ENCODE measurements around the gene PPY. TPM values are rescaled to one million over a fixed set of nuclear protein-coding genes. Genes with fewer than 3 reads are reported as not detected.

PPY gene
- total and polyA plus RNA-seq, 2 donors (not counting 1 experiment from before 2014, with no cell fraction given): not detected

DNA sequence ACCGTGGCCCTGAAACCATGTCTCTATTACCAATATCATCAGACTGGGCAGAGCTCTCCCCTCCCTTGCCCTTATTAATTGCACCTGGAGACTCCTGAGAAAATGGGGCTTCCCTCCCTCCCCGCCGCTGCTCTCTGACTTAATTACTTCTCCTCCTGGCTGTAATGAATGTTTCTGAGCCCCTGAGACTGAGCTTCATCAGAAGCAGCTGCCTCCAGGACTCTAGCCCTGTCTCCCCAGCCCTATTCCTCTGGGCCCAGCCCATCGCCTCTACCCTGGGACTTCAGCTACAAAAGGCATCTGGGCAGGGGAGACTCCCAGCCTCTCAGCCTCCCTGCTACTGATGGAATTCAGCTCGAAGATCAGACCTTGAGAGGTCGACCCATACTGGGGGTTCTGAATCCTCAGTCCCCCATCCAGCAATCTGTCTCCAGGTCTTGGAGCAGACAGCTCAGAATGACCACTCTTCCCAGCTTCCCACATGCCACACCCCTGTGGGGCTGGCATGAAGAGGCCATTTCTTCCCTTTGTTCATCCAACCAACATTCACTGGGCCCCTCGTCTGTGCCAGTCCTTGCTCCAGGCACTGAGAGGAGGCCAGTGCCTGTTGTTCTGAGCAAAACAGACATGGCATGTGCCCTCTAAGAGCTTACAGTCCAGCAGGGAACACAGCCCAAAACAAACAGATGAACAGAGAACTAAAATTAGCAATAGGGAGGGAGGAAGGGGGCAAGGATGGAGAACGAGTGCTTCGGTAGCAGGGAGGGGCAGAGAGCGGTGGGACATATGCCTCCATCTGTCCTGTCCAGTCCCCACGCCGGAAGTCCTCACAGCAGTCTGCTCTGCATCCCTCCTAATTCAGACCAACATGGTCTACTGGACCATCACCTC lies 45.1 kb upstream of the PPY start:
- no peak for TF ChIP-seq EZH2 (IDR thresholded peaks at IDR 0.05; ENCODE audit: low read length, missing control alignments)
- TF ChIP-seq, protein P1, sequence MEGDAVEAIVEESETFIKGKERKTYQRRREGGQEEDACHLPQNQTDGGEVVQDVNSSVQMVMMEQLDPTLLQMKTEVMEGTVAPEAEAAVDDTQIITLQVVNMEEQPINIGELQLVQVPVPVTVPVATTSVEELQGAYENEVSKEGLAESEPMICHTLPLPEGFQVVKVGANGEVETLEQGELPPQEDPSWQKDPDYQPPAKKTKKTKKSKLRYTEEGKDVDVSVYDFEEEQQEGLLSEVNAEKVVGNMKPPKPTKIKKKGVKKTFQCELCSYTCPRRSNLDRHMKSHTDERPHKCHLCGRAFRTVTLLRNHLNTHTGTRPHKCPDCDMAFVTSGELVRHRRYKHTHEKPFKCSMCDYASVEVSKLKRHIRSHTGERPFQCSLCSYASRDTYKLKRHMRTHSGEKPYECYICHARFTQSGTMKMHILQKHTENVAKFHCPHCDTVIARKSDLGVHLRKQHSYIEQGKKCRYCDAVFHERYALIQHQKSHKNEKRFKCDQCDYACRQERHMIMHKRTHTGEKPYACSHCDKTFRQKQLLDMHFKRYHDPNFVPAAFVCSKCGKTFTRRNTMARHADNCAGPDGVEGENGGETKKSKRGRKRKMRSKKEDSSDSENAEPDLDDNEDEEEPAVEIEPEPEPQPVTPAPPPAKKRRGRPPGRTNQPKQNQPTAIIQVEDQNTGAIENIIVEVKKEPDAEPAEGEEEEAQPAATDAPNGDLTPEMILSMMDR (conservative IDR thresholded peaks at IDR 0.05 in 1 of 2, IDR thresholded peaks at IDR 0.05 in 1 of 2; ENCODE audit: low read depth in 1 of 2, low read length in 2 of 2): no peak
- Histone ChIP-seq H3K36me3 (ENCODE audit: control insufficient read depth, insufficient read depth, low read length) (no peaks in the 10 kb centered on the region), H3K9me3 (ENCODE audit: control insufficient read depth, insufficient read depth, low read depth, low read length) (no peaks in the 10 kb centered on the region), H2AFZ (ENCODE audit: low read length) (no peak overlapping the region), H3K27me3 (ENCODE audit: control insufficient read depth, insufficient read depth, low read length) (peaks cover 25% of the 10 kb centered on the region), H3K9ac (ENCODE audit: insufficient read depth, low read length) (no peak overlapping the region), H3K4me2 (ENCODE audit: extremely low read depth, insufficient read depth, low read length) (no peak overlapping the region), H3K4me1 (ENCODE audit: control insufficient read depth, extremely low read depth, insufficient read depth, low read length) (no peaks in the 10 kb centered on the region), H3K4me3 (replicated peaks in 1 of 4; ENCODE audit: control extremely low read depth in 1 of 4, insufficient read depth in 1 of 4, low read depth in 3 of 4, low read length in 4 of 4) (no peak overlapping the region), H4K20me1 (ENCODE audit: control insufficient read depth, extremely low read depth, insufficient read depth, low read length) (no peaks in the 10 kb centered on the region), H3K79me2 (ENCODE audit: control insufficient read depth, insufficient read depth, low read length) (no peaks in the 10 kb centered on the region), H3K27ac (ENCODE audit: insufficient read depth, low read length) (no peak overlapping the region)
- DNase-seq (ENCODE audit: low read depth in 2 of 2): no peak

- Histone ChIP-seq H2AFZ (ENCODE audit: low read length) (no peak overlapping the region), H3K27me3 (ENCODE audit: control insufficient read depth, insufficient read depth, low read length) (peaks cover 31% of the 10 kb centered on the region), H3K4me2 (ENCODE audit: extremely low read depth, insufficient read depth, low read length) (no peak overlapping the region), H3K36me3 (ENCODE audit: control insufficient read depth, insufficient read depth, low read length) (no peaks in the 10 kb centered on the region), H3K4me3 (replicated peaks in 1 of 4; ENCODE audit: control extremely low read depth in 1 of 4, insufficient read depth in 1 of 4, low read depth in 3 of 4, low read length in 4 of 4) (no peak overlapping the region), H3K9ac (ENCODE audit: insufficient read depth, low read length) (no peak overlapping the region), H3K4me1 (ENCODE audit: control insufficient read depth, extremely low read depth, insufficient read depth, low read length) (no peaks in the 10 kb centered on the region), H4K20me1 (ENCODE audit: control insufficient read depth, extremely low read depth, insufficient read depth, low read length) (no peaks in the 10 kb centered on the region), H3K9me3 (ENCODE audit: control insufficient read depth, insufficient read depth, low read depth, low read length) (no peaks in the 10 kb centered on the region), H3K79me2 (ENCODE audit: control insufficient read depth, insufficient read depth, low read length) (no peaks in the 10 kb centered on the region), H3K27ac (ENCODE audit: insufficient read depth, low read length) (no peak overlapping the region)
- TF ChIP-seq, protein P1 (conservative IDR thresholded peaks at IDR 0.05 in 1 of 2, IDR thresholded peaks at IDR 0.05 in 1 of 2; ENCODE audit: low read depth in 1 of 2, low read length in 2 of 2): no peak
- TF ChIP-seq EZH2 (IDR thresholded peaks at IDR 0.05; ENCODE audit: low read length, missing control alignments): no peak
- no peak for DNase-seq (ENCODE audit: low read depth in 2 of 2)
Observed at GRCh38 chr17:43986225-43986981, 44.1 kb upstream of the PPY start.

DNA sequence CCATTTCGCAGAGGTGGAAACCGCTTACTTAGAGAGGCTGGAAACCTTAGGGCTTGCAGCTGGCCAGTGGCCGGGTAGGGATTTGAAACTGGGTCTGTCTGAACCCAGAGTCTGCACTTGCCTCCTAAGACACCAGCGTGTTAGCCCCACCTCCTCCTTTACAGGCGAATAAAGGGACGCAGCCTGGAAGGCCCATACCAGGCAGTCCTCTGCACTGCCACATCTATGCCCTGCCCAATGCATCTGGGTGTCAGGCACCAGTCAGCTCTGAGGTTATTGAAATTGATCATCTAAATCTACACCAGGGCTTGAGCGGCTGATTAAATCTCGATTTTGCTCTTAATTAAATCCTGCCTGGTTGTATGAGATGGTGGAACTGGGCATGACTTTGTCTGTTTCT lies 42.2 kb upstream of the PPY start:
- no peak overlapping the region for H3K27ac ChIP-seq (ENCODE audit: insufficient read depth, low read length)
- H3K36me3 ChIP-seq (ENCODE audit: control insufficient read depth, insufficient read depth, low read length): no peaks in the 10 kb centered on the region
- H3K79me2 ChIP-seq (ENCODE audit: control insufficient read depth, insufficient read depth, low read length): no peaks in the 10 kb centered on the region
- peaks cover 36% of the 10 kb centered on the region for H3K27me3 ChIP-seq (ENCODE audit: control insufficient read depth, insufficient read depth, low read length)
- TF ChIP-seq, protein P1 (conservative IDR thresholded peaks at IDR 0.05 in 1 of 2, IDR thresholded peaks at IDR 0.05 in 1 of 2; ENCODE audit: low read depth in 1 of 2, low read length in 2 of 2): no peak
- no peak for TF ChIP-seq EZH2 (IDR thresholded peaks at IDR 0.05; ENCODE audit: low read length, missing control alignments)
- H3K4me3 ChIP-seq (replicated peaks in 1 of 4; ENCODE audit: control extremely low read depth in 1 of 4, insufficient read depth in 1 of 4, low read depth in 3 of 4, low read length in 4 of 4): peak overlapping the region in 1 of 4 experiments; percentile 34
- no peak overlapping the region for H2AFZ ChIP-seq (ENCODE audit: low read length)
- no peaks in the 10 kb centered on the region for H3K9me3 ChIP-seq (ENCODE audit: control insufficient read depth, insufficient read depth, low read depth, low read length)
- H3K4me2 ChIP-seq (ENCODE audit: extremely low read depth, insufficient read depth, low read length): no peak overlapping the region
- H3K4me1 ChIP-seq (ENCODE audit: control insufficient read depth, extremely low read depth, insufficient read depth, low read length): no peaks in the 10 kb centered on the region
- no peaks in the 10 kb centered on the region for H4K20me1 ChIP-seq (ENCODE audit: control insufficient read depth, extremely low read depth, insufficient read depth, low read length)
- H3K9ac ChIP-seq (ENCODE audit: insufficient read depth, low read length): no peak overlapping the region
- no peak for DNase-seq (ENCODE audit: low read depth in 2 of 2)
